Measurements from ENCODE around the gene METTL25. TPM values are rescaled to one million over a fixed set of nuclear protein-coding genes. Genes with fewer than 3 reads are reported as not detected.

Gene METTL25
- polyA plus RNA-seq, 1 donor from 2014 or later = 11.1 TPM

DNA sequence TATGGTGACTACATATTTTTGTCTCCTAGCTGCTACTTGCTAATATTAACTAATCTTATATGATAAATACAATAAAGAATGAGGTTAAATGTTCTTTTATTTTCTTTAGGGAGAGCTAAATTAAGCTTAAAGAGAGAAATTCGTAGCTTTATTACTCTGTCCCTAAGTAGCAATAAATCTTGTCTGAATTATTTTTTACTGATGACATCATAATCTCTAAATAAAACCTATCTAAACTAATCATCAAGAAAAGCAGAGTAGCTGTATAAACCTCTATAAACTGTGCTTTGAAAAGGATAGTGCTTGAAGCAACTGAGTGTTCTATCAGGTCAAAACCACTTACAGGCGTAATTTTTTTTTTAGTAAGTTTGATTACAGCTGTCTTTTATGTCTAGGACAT is 42.5 kb downstream of the METTL25 start:
- Histone ChIP-seq H3K27ac (ENCODE audit: low read length) (no peak overlapping the region), H3K4me3 (ENCODE audit: low read length) (no peak overlapping the region), H3K79me2 (replicated peaks; ENCODE audit: insufficient read depth, low read length) (no peaks in the 10 kb centered on the region), H3K9me2 (ENCODE audit: insufficient read depth, low read length) (no peaks in the 10 kb centered on the region), H4K20me1 (ENCODE audit: insufficient read depth) (no peaks in the 10 kb centered on the region), H2AFZ (ENCODE audit: low read depth, low read length) (no peak overlapping the region), H3K27me3 (ENCODE audit: insufficient read depth, low read depth, low read length) (no peaks in the 10 kb centered on the region), H3K9ac (ENCODE audit: low read length) (no peak overlapping the region), H3K9me3 (ENCODE audit: low read length) (no peaks in the 10 kb centered on the region), H3K36me3 (ENCODE audit: insufficient read depth, low read length) (no peaks in the 10 kb centered on the region), H3F3A (ENCODE audit: insufficient read depth, low read length, poor library complexity, severe bottlenecking) (no peaks in the 10 kb centered on the region), H3K4me2 (ENCODE audit: low read length) (no peak overlapping the region)
- TF ChIP-seq TAF1 (IDR thresholded peaks at IDR 0.05; ENCODE audit: low read depth) = no peak
- no peak for TF ChIP-seq POLR2AphosphoS5 (IDR thresholded peaks at IDR 0.05)
- no peak for TF ChIP-seq EZH2 (IDR thresholded peaks at IDR 0.05; ENCODE audit: borderline replicate concordance, insufficient read depth, low read length, poor library complexity, severe bottlenecking)
- TF ChIP-seq SMC3 (conservative IDR thresholded peaks at IDR 0.05; ENCODE audit: poor library complexity) = no peak
- TF ChIP-seq CTCF (IDR thresholded peaks at IDR 0.05; ENCODE audit: poor library complexity, severe bottlenecking) = no peak
- no peak for TF ChIP-seq RAD21 (conservative IDR thresholded peaks at IDR 0.05)
- no peak for TF ChIP-seq MXI1 (conservative IDR thresholded peaks at IDR 0.05; ENCODE audit: poor library complexity, severe bottlenecking)
- TF ChIP-seq, protein P1, sequence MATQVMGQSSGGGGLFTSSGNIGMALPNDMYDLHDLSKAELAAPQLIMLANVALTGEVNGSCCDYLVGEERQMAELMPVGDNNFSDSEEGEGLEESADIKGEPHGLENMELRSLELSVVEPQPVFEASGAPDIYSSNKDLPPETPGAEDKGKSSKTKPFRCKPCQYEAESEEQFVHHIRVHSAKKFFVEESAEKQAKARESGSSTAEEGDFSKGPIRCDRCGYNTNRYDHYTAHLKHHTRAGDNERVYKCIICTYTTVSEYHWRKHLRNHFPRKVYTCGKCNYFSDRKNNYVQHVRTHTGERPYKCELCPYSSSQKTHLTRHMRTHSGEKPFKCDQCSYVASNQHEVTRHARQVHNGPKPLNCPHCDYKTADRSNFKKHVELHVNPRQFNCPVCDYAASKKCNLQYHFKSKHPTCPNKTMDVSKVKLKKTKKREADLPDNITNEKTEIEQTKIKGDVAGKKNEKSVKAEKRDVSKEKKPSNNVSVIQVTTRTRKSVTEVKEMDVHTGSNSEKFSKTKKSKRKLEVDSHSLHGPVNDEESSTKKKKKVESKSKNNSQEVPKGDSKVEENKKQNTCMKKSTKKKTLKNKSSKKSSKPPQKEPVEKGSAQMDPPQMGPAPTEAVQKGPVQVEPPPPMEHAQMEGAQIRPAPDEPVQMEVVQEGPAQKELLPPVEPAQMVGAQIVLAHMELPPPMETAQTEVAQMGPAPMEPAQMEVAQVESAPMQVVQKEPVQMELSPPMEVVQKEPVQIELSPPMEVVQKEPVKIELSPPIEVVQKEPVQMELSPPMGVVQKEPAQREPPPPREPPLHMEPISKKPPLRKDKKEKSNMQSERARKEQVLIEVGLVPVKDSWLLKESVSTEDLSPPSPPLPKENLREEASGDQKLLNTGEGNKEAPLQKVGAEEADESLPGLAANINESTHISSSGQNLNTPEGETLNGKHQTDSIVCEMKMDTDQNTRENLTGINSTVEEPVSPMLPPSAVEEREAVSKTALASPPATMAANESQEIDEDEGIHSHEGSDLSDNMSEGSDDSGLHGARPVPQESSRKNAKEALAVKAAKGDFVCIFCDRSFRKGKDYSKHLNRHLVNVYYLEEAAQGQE (IDR thresholded peaks at IDR 0.05; ENCODE audit: borderline replicate concordance) = no peak
- no peak for TF ChIP-seq EP300 (conservative IDR thresholded peaks at IDR 0.05; ENCODE audit: poor library complexity, severe bottlenecking)

- Histone ChIP-seq H3K9ac (ENCODE audit: low read length) (no peak overlapping the region), H3K36me3 (ENCODE audit: insufficient read depth, low read length) (no peaks in the 10 kb centered on the region)
- TF ChIP-seq EP300 (conservative IDR thresholded peaks at IDR 0.05; ENCODE audit: poor library complexity, severe bottlenecking) (no peak), TAF1 (IDR thresholded peaks at IDR 0.05; ENCODE audit: low read depth) (no peak), RAD21 (conservative IDR thresholded peaks at IDR 0.05) (no peak), SMC3 (conservative IDR thresholded peaks at IDR 0.05; ENCODE audit: poor library complexity) (no peak), POLR2AphosphoS5 (IDR thresholded peaks at IDR 0.05) (no peak), MXI1 (conservative IDR thresholded peaks at IDR 0.05; ENCODE audit: poor library complexity, severe bottlenecking) (no peak), EZH2 (IDR thresholded peaks at IDR 0.05; ENCODE audit: borderline replicate concordance, insufficient read depth, low read length, poor library complexity, severe bottlenecking) (no peak), CTCF (IDR thresholded peaks at IDR 0.05; ENCODE audit: poor library complexity, severe bottlenecking) (no peak)
- TF ChIP-seq, protein P1 (IDR thresholded peaks at IDR 0.05; ENCODE audit: borderline replicate concordance) = no peak
These were observed 48.3 kb downstream of the METTL25 start for GRCh38 chr12:82406651-82407050.

More at GRCh38 chr12:82406651-82407050, 48.3 kb downstream of the METTL25 start:
- no peak overlapping the region for H3K27ac ChIP-seq (ENCODE audit: low read length)
- H2AFZ ChIP-seq (ENCODE audit: low read depth, low read length) = no peak overlapping the region
- no peaks in the 10 kb centered on the region for H3F3A ChIP-seq (ENCODE audit: insufficient read depth, low read length, poor library complexity, severe bottlenecking)
- H4K20me1 ChIP-seq (ENCODE audit: insufficient read depth) = no peaks in the 10 kb centered on the region
- H3K4me2 ChIP-seq (ENCODE audit: low read length) = no peak overlapping the region
- H3K79me2 ChIP-seq (replicated peaks; ENCODE audit: insufficient read depth, low read length) = no peaks in the 10 kb centered on the region
- H3K9me2 ChIP-seq (ENCODE audit: insufficient read depth, low read length) = no peaks in the 10 kb centered on the region
- no peak overlapping the region for H3K4me3 ChIP-seq (ENCODE audit: low read length)
- no peaks in the 10 kb centered on the region for H3K27me3 ChIP-seq (ENCODE audit: insufficient read depth, low read depth, low read length)
- H3K9me3 ChIP-seq (ENCODE audit: low read length) = no peaks in the 10 kb centered on the region

All from neural cell (in vitro differentiated cells).